HG03066 (cell line): Measurements from ENCODE around the gene GRWD1.

Experiments used
- ATAC-seq: cut with Tn5 transposase; IDR thresholded peaks from one replicate; pipeline ENCODE4 v1.9.1; 2021; ENCODE audit warnings: low read depth; ENCODE audit not compliant: unreplicated experiment

The GRWD1 gene

GRCh38 chr19:48421548-48421947, 24.2 kb upstream of the GRWD1 start:
- no peak for ATAC-seq

- no peak for ATAC-seq
Measured at GRCh38 chr19:48424694-48425219, 21.0 kb upstream of the GRWD1 start.

GRCh38 chr19:48428670-48429069, 17.1 kb upstream of the GRWD1 start:
- no peak for ATAC-seq

GRCh38 chr19:48433337-48433736, 12.4 kb upstream of the GRWD1 start:
- ATAC-seq: no peak

- ATAC-seq: no peak
Measured at GRCh38 chr19:48436586-48436985, 9.2 kb upstream of the GRWD1 start.

GRCh38 chr19:48441360-48442050, 4.3 kb upstream of the GRWD1 start:
- ATAC-seq: no peak

- no peak for ATAC-seq
Measured at GRCh38 chr19:48442116-48443035, 3.4 kb upstream of the GRWD1 start.

GRCh38 chr19:48443256-48443655, 2.5 kb upstream of the GRWD1 start:
- no peak for ATAC-seq

GRCh38 chr19:48443731-48444128, 2.1 kb upstream of the GRWD1 start:
- ATAC-seq: no peak

GRCh38 chr19:48444129-48444935, 1.5 kb upstream of the GRWD1 start:
- no peak for ATAC-seq

- ATAC-seq: no peak
Measured at GRCh38 chr19:48444936-48445200, 915 bp upstream of the GRWD1 start.

GRCh38 chr19:48445256-48445605, 552 bp upstream of the GRWD1 start:
- peak; percentile 13 for ATAC-seq

- ATAC-seq: no peak
Measured at GRCh38 chr19:48446579-48446978, 796 bp downstream of the GRWD1 start.

GRCh38 chr19:48448563-48448962, 2.8 kb downstream of the GRWD1 start:
- no peak for ATAC-seq

- no peak for ATAC-seq
Measured at GRCh38 chr19:48450441-48450840, 4.7 kb downstream of the GRWD1 start.

- no peak for ATAC-seq
Measured at GRCh38 chr19:48450863-48451262, 5.1 kb downstream of the GRWD1 start.

- no peak for ATAC-seq
Measured at GRCh38 chr19:48451624-48452023, 5.8 kb downstream of the GRWD1 start.

- ATAC-seq: no peak
Measured at GRCh38 chr19:48452289-48453190, 6.8 kb downstream of the GRWD1 start.

GRCh38 chr19:48454150-48454730, 8.5 kb downstream of the GRWD1 start:
- ATAC-seq: no peak
